Measurements from ENCODE around the gene RRAGD.

Gene RRAGD

DNA sequence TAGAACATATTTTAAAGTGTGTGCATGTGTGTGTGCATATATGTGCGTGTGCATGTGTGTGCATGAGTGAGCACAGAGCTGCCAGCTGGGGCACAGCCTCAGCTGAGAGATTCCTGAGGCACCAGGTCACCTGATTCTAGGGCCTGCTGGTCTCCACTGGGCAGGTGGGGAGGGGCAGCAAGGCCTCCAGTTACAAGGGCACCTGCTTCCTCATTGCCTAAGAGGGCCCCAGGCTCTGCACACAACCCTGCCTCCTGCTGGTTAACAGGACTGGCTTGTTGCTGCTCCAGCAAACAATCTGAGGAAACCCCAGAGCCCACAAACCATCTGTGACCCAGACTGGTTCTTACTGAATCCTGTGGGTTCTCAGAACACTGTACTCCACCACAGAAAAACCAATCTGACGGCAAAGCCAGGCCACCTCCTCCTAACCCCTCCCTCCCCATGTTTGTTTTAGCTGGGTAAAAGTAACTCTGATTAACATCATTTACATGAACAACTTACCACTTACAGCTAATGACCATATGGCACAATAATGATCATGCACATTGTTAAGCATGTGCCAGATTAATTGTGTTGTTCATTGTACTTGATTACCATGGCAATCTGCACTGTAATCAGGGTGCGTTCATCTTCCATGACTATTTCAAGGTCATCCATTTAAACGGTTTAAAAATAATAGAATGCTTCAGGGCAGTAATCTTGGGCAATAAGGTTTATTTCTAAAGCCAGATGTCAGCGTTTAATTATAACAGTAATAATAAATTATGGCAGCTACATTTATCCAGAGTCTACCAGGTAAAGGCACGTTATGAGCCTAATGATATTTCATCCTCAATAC lies 36.4 kb downstream of the RRAGD start:
- ChIA-PET POLR2A (interaction anchor here (1.2 kb wide), 1 partner anchor 12 kb away, joined by 3 read pairs; no protein-coding TSS in a partner anchor), CTCF (interaction anchor here (0.5 to 2.7 kb wide), 20 partner anchors 7 to 1851 kb away, joined by 3 to 16 read pairs (median 4); no protein-coding TSS in a partner anchor)
- Histone ChIP-seq H3K27ac (ENCODE audit: extremely low read depth, low read depth, low read length) (no peak overlapping the region), H3K4me3 (ENCODE audit: low read depth, low read length) (no peak overlapping the region), H3K4me1 (ENCODE audit: control insufficient read depth, insufficient read depth, low read length) (peaks cover 11% of the 10 kb centered on the region), H3K9me3 (ENCODE audit: control insufficient read depth, insufficient read depth, low read depth, low read length) (no peaks in the 10 kb centered on the region), H3K36me3 (ENCODE audit: control insufficient read depth in 2 of 2, insufficient read depth in 1 of 2, low read length in 2 of 2) (peaks cover 11 to 15% of the 10 kb centered on the region in 2 experiments; a peak in 2 of 3 replicates)
- TF ChIP-seq, protein P1, sequence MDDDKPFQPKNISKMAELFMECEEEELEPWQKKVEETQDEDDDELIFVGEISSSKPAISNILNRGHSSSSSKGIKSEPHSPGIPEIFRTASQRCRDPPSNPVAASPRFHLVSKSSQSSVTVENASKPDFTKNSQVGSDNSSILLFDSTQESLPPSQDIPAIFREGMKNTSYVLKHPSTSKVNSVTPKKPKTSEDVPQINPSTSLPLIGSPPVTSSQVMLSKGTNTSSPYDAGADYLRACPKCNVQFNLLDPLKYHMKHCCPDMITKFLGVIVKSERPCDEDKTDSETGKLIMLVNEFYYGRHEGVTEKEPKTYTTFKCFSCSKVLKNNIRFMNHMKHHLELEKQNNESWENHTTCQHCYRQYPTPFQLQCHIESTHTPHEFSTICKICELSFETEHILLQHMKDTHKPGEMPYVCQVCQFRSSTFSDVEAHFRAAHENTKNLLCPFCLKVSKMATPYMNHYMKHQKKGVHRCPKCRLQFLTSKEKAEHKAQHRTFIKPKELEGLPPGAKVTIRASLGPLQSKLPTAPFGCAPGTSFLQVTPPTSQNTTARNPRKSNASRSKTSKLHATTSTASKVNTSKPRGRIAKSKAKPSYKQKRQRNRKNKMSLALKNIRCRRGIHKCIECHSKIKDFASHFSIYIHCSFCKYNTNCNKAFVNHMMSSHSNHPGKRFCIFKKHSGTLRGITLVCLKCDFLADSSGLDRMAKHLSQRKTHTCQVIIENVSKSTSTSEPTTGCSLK (tag by site-specific recombination; IDR thresholded peaks at IDR 0.05) = no peak
- no peak for TF ChIP-seq ZNF391 (tag by site-specific recombination; IDR thresholded peaks at IDR 0.05; ENCODE audit: borderline replicate concordance, low read depth)
- TF ChIP-seq, protein P2, sequence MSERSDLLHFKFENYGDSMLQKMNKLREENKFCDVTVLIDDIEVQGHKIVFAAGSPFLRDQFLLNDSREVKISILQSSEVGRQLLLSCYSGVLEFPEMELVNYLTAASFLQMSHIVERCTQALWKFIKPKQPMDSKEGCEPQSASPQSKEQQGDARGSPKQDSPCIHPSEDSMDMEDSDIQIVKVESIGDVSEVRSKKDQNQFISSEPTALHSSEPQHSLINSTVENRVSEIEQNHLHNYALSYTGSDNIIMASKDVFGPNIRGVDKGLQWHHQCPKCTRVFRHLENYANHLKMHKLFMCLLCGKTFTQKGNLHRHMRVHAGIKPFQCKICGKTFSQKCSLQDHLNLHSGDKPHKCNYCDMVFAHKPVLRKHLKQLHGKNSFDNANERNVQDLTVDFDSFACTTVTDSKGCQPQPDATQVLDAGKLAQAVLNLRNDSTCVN (tag by site-specific recombination; optimal IDR thresholded peaks at IDR 0.05) = no peak
- TF ChIP-seq, protein P3, sequence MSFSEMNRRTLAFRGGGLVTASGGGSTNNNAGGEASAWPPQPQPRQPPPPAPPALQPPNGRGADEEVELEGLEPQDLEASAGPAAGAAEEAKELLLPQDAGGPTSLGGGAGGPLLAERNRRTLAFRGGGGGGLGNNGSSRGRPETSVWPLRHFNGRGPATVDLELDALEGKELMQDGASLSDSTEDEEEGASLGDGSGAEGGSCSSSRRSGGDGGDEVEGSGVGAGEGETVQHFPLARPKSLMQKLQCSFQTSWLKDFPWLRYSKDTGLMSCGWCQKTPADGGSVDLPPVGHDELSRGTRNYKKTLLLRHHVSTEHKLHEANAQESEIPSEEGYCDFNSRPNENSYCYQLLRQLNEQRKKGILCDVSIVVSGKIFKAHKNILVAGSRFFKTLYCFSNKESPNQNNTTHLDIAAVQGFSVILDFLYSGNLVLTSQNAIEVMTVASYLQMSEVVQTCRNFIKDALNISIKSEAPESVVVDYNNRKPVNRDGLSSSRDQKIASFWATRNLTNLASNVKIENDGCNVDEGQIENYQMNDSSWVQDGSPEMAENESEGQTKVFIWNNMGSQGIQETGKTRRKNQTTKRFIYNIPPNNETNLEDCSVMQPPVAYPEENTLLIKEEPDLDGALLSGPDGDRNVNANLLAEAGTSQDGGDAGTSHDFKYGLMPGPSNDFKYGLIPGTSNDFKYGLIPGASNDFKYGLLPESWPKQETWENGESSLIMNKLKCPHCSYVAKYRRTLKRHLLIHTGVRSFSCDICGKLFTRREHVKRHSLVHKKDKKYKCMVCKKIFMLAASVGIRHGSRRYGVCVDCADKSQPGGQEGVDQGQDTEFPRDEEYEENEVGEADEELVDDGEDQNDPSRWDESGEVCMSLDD (tag by site-specific recombination; IDR thresholded peaks at IDR 0.05) = no peak
- no peak for TF ChIP-seq SP3 (tag by site-specific recombination; IDR thresholded peaks at IDR 0.05)
- no peak for TF ChIP-seq HOXC10 (CRISPR knock-in tag; IDR thresholded peaks at IDR 0.05)
- TF ChIP-seq SETDB1 (IDR thresholded peaks at IDR 0.05; ENCODE audit: insufficient read length, low read length) = no peak
- TF ChIP-seq HOXA7 (CRISPR knock-in tag; IDR thresholded peaks at IDR 0.05; ENCODE audit: borderline replicate concordance) = no peak
- no peak for TF ChIP-seq GLI2 (tag by site-specific recombination; IDR thresholded peaks at IDR 0.05; ENCODE audit: borderline replicate concordance, low read depth)
- no peak for TF ChIP-seq ZNF530 (tag by site-specific recombination; IDR thresholded peaks at IDR 0.05; ENCODE audit: low read depth)
- peak; percentile 84 for TF ChIP-seq SCRT2 (tag by site-specific recombination; IDR thresholded peaks at IDR 0.05)
- TF ChIP-seq ZNF157 (tag by site-specific recombination; IDR thresholded peaks at IDR 0.05) = no peak
- no peak for TF ChIP-seq ZNF132 (tag by site-specific recombination; IDR thresholded peaks at IDR 0.05; ENCODE audit: borderline replicate concordance)
- TF ChIP-seq ZNF24 (tag by site-specific recombination; IDR thresholded peaks at IDR 0.05) = peak; percentile 58; the same call in 1 of the 2 replicates
- TF ChIP-seq, protein P4, sequence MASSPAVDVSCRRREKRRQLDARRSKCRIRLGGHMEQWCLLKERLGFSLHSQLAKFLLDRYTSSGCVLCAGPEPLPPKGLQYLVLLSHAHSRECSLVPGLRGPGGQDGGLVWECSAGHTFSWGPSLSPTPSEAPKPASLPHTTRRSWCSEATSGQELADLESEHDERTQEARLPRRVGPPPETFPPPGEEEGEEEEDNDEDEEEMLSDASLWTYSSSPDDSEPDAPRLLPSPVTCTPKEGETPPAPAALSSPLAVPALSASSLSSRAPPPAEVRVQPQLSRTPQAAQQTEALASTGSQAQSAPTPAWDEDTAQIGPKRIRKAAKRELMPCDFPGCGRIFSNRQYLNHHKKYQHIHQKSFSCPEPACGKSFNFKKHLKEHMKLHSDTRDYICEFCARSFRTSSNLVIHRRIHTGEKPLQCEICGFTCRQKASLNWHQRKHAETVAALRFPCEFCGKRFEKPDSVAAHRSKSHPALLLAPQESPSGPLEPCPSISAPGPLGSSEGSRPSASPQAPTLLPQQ (tag by site-specific recombination; IDR thresholded peaks at IDR 0.05) = peak; percentile 73; the same call in 1 of the 2 replicates
- TF ChIP-seq, protein P5, sequence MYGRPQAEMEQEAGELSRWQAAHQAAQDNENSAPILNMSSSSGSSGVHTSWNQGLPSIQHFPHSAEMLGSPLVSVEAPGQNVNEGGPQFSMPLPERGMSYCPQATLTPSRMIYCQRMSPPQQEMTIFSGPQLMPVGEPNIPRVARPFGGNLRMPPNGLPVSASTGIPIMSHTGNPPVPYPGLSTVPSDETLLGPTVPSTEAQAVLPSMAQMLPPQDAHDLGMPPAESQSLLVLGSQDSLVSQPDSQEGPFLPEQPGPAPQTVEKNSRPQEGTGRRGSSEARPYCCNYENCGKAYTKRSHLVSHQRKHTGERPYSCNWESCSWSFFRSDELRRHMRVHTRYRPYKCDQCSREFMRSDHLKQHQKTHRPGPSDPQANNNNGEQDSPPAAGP (tag by site-specific recombination; IDR thresholded peaks at IDR 0.05) = no peak
- TF ChIP-seq, protein P6, sequence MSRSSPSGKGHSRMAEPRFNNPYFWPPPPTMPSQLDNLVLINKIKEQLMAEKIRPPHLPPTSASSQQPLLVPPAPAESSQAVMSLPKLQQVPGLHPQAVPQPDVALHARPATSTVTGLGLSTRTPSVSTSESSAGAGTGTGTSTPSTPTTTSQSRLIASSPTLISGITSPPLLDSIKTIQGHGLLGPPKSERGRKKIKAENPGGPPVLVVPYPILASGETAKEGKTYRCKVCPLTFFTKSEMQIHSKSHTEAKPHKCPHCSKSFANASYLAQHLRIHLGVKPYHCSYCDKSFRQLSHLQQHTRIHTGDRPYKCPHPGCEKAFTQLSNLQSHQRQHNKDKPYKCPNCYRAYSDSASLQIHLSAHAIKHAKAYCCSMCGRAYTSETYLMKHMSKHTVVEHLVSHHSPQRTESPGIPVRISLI (tag by site-specific recombination; IDR thresholded peaks at IDR 0.05) = no peak; the same call in 1 of the 2 replicates
- TF ChIP-seq MEIS1 (CRISPR knock-in tag; IDR thresholded peaks at IDR 0.05; ENCODE audit: borderline replicate concordance) = no peak
- TF ChIP-seq YY1 (tag by site-specific recombination; IDR thresholded peaks at IDR 0.05) = no peak
- peak; percentile 27; the same call in 1 of the 2 replicates for TF ChIP-seq ZSCAN30 (tag by site-specific recombination; IDR thresholded peaks at IDR 0.05)
- TF ChIP-seq ZNF600 (tag by site-specific recombination; IDR thresholded peaks at IDR 0.05) = peak; percentile 51; the same call in 1 of the 2 replicates
- peak; percentile 34 for TF ChIP-seq ZNF341 (tag by site-specific recombination; IDR thresholded peaks at IDR 0.05; ENCODE audit: low read depth)
- TF ChIP-seq GFI1B (tag by site-specific recombination; IDR thresholded peaks at IDR 0.05) = 0 out of 2 replicates have a peak, but pooled peaks have one; percentile 19
- TF ChIP-seq, protein P7, sequence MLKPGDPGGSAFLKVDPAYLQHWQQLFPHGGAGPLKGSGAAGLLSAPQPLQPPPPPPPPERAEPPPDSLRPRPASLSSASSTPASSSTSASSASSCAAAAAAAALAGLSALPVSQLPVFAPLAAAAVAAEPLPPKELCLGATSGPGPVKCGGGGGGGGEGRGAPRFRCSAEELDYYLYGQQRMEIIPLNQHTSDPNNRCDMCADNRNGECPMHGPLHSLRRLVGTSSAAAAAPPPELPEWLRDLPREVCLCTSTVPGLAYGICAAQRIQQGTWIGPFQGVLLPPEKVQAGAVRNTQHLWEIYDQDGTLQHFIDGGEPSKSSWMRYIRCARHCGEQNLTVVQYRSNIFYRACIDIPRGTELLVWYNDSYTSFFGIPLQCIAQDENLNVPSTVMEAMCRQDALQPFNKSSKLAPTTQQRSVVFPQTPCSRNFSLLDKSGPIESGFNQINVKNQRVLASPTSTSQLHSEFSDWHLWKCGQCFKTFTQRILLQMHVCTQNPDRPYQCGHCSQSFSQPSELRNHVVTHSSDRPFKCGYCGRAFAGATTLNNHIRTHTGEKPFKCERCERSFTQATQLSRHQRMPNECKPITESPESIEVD (tag by site-specific recombination; IDR thresholded peaks at IDR 0.05) = peak; percentile 24
